Measurements from ENCODE around the gene ADGRL3.

- TF ChIP-seq, protein P1, sequence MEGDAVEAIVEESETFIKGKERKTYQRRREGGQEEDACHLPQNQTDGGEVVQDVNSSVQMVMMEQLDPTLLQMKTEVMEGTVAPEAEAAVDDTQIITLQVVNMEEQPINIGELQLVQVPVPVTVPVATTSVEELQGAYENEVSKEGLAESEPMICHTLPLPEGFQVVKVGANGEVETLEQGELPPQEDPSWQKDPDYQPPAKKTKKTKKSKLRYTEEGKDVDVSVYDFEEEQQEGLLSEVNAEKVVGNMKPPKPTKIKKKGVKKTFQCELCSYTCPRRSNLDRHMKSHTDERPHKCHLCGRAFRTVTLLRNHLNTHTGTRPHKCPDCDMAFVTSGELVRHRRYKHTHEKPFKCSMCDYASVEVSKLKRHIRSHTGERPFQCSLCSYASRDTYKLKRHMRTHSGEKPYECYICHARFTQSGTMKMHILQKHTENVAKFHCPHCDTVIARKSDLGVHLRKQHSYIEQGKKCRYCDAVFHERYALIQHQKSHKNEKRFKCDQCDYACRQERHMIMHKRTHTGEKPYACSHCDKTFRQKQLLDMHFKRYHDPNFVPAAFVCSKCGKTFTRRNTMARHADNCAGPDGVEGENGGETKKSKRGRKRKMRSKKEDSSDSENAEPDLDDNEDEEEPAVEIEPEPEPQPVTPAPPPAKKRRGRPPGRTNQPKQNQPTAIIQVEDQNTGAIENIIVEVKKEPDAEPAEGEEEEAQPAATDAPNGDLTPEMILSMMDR (IDR thresholded peaks at IDR 0.05) = no peak
- no peak for TF ChIP-seq POLR2A (IDR thresholded peaks at IDR 0.05)
Measured at GRCh38 chr4:61276029-61276428, 75.9 kb downstream of the ADGRL3 start.
